Measurements from ENCODE around the gene FAM171A1. TPM values are rescaled to one million over a fixed set of nuclear protein-coding genes. Genes with fewer than 3 reads are reported as not detected.
"Not testable (repeated sequence)": the region's sequence is repeated elsewhere in the genome, so short reads cannot be mapped to it uniquely, and the experiment has no call there.

The FAM171A1 gene
- total RNA-seq, 1 experiment from 2014 or later: 26.3 TPM

GRCh38 chr10:15395935-15396334, 24.8 kb upstream of the FAM171A1 start:
- no peaks in the 10 kb centered on the region for H3K4me1 Mint-ChIP-seq (ENCODE audit: low read depth, unreplicated experiment)
- H3K4me3 Mint-ChIP-seq (ENCODE audit: unreplicated experiment): no peak overlapping the region
- no peak for DNase-seq
- no TSS peak for BruUV-seq (replicated peaks)
- no peak overlapping the region for H3K4me3 ChIP-seq (ENCODE audit: low read depth, low read length)
- no peaks in the 10 kb centered on the region for H3K36me3 ChIP-seq (ENCODE audit: control insufficient read depth, insufficient read depth, low read length)
- no peaks in the 10 kb centered on the region for H3K36me3 Mint-ChIP-seq (ENCODE audit: insufficient read depth, unreplicated experiment)
- POLR2A ChIA-PET: no interaction called here
- H3K27me3 Mint-ChIP-seq (ENCODE audit: insufficient read depth, unreplicated experiment): no peaks in the 10 kb centered on the region
- no peaks in the 10 kb centered on the region for H3K9me3 ChIP-seq
- H3K9me3 Mint-ChIP-seq (ENCODE audit: unreplicated experiment): no peaks in the 10 kb centered on the region
- TF ChIP-seq, protein P1, sequence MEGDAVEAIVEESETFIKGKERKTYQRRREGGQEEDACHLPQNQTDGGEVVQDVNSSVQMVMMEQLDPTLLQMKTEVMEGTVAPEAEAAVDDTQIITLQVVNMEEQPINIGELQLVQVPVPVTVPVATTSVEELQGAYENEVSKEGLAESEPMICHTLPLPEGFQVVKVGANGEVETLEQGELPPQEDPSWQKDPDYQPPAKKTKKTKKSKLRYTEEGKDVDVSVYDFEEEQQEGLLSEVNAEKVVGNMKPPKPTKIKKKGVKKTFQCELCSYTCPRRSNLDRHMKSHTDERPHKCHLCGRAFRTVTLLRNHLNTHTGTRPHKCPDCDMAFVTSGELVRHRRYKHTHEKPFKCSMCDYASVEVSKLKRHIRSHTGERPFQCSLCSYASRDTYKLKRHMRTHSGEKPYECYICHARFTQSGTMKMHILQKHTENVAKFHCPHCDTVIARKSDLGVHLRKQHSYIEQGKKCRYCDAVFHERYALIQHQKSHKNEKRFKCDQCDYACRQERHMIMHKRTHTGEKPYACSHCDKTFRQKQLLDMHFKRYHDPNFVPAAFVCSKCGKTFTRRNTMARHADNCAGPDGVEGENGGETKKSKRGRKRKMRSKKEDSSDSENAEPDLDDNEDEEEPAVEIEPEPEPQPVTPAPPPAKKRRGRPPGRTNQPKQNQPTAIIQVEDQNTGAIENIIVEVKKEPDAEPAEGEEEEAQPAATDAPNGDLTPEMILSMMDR (IDR thresholded peaks at IDR 0.05; ENCODE audit: insufficient read depth in 1 of 2, low read depth in 1 of 2, low read length in 1 of 2, severe bottlenecking in 1 of 2, unreplicated experiment in 1 of 2): no peak
- intact Hi-C loops (cut with micrococcal nuclease; ENCODE audit: unreplicated experiment): no loop called here
- H3K27me3 ChIP-seq (replicated peaks; ENCODE audit: control insufficient read depth, insufficient read depth, low read length): peaks cover 1% of the 10 kb centered on the region; the same call in 1 of the 2 replicates
- CTCF ChIA-PET: no interaction called here
- no peak overlapping the region for H3K27ac Mint-ChIP-seq (ENCODE audit: unreplicated experiment)
- no peaks in the 10 kb centered on the region for H3K4me1 ChIP-seq

- Mint-ChIP-seq H3K27me3 (ENCODE audit: insufficient read depth, unreplicated experiment) (no peaks in the 10 kb centered on the region), H3K9me3 (ENCODE audit: unreplicated experiment) (no peaks in the 10 kb centered on the region)
- POLR2A ChIA-PET: no interaction called here
These were observed 22.2 kb upstream of the FAM171A1 start for GRCh38 chr10:15393139-15393825.

GRCh38 chr10:15391491-15391890, 20.4 kb upstream of the FAM171A1 start:
- no peaks in the 10 kb centered on the region for H3K36me3 ChIP-seq (ENCODE audit: control insufficient read depth, insufficient read depth, low read length)
- Mint-ChIP-seq H3K36me3 (ENCODE audit: insufficient read depth, unreplicated experiment) (peaks cover 5% of the 10 kb centered on the region), H3K9me3 (ENCODE audit: unreplicated experiment) (no peaks in the 10 kb centered on the region), H3K27ac (ENCODE audit: unreplicated experiment) (no peak overlapping the region), H3K27me3 (ENCODE audit: insufficient read depth, unreplicated experiment) (no peaks in the 10 kb centered on the region), H3K4me3 (ENCODE audit: unreplicated experiment) (no peak overlapping the region), H3K4me1 (ENCODE audit: low read depth, unreplicated experiment) (no peaks in the 10 kb centered on the region)
- CTCF ChIA-PET: no interaction called here
- POLR2A ChIA-PET: no interaction called here
- H3K9me3 ChIP-seq: no peaks in the 10 kb centered on the region
- no peaks in the 10 kb centered on the region for H3K4me1 ChIP-seq
- no peak overlapping the region for H3K4me3 ChIP-seq (ENCODE audit: low read depth, low read length)
- no peak for DNase-seq
- intact Hi-C loops (cut with micrococcal nuclease; ENCODE audit: unreplicated experiment): no loop called here
- H3K27me3 ChIP-seq (replicated peaks; ENCODE audit: control insufficient read depth, insufficient read depth, low read length): peaks cover 1% of the 10 kb centered on the region; the same call in 1 of the 2 replicates
- BruUV-seq (replicated peaks): no TSS peak
- TF ChIP-seq, protein P1 (IDR thresholded peaks at IDR 0.05; ENCODE audit: insufficient read depth in 1 of 2, low read depth in 1 of 2, low read length in 1 of 2, severe bottlenecking in 1 of 2, unreplicated experiment in 1 of 2): no peak

More at GRCh38 chr10:15393139-15393825, 22.2 kb upstream of the FAM171A1 start:
- Histone ChIP-seq H3K27me3 (replicated peaks; ENCODE audit: control insufficient read depth, insufficient read depth, low read length) (peaks cover 1% of the 10 kb centered on the region; the same call in 1 of the 2 replicates), H3K4me1 (no peaks in the 10 kb centered on the region), H3K4me3 (ENCODE audit: low read depth, low read length) (no peak overlapping the region), H3K9me3 (no peaks in the 10 kb centered on the region), H3K36me3 (ENCODE audit: control insufficient read depth, insufficient read depth, low read length) (no peaks in the 10 kb centered on the region)
- Mint-ChIP-seq H3K4me3 (ENCODE audit: unreplicated experiment) (no peak overlapping the region), H3K36me3 (ENCODE audit: insufficient read depth, unreplicated experiment) (no peaks in the 10 kb centered on the region), H3K27ac (ENCODE audit: unreplicated experiment) (no peak overlapping the region), H3K4me1 (ENCODE audit: low read depth, unreplicated experiment) (no peaks in the 10 kb centered on the region)
- DNase-seq: no peak
- CTCF ChIA-PET: no interaction called here
- TF ChIP-seq, protein P1 (IDR thresholded peaks at IDR 0.05; ENCODE audit: insufficient read depth in 1 of 2, low read depth in 1 of 2, low read length in 1 of 2, severe bottlenecking in 1 of 2, unreplicated experiment in 1 of 2): no peak
- BruUV-seq (replicated peaks): no TSS peak
- intact Hi-C loops (cut with micrococcal nuclease; ENCODE audit: unreplicated experiment): no loop called here

DNA sequence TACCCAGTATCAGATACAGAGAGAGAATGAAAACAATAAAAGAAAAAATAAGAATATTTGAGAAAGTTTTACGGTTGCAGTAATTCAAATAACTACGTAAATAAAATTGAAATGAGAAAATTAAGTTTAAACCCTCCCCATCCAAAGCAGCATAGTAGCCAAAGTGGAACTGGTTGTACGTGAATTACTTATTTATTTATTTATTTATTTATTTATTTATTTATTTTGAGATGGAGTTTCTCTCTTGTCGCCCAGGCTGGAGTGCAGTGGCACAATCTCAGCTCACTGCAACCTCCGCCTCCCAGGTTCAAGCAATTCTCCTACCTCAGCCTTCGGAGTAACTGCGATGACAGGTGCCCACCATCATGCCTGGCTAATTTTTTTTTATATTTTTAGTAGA, 17.1 kb upstream of the FAM171A1 start:
- H3K4me1 ChIP-seq; H3K27me3 Mint-ChIP-seq (ENCODE audit: insufficient read depth, unreplicated experiment); H3K27me3 ChIP-seq (replicated peaks; ENCODE audit: control insufficient read depth, insufficient read depth, low read length); H3K9me3 ChIP-seq; POLR2A ChIA-PET; BruUV-seq (replicated peaks); H3K9me3 Mint-ChIP-seq (ENCODE audit: unreplicated experiment); H3K36me3 Mint-ChIP-seq (ENCODE audit: insufficient read depth, unreplicated experiment); H3K27ac Mint-ChIP-seq (ENCODE audit: unreplicated experiment); H3K4me3 ChIP-seq (ENCODE audit: low read depth, low read length); H3K4me3 Mint-ChIP-seq (ENCODE audit: unreplicated experiment); intact Hi-C loops (cut with micrococcal nuclease; ENCODE audit: unreplicated experiment); H3K4me1 Mint-ChIP-seq (ENCODE audit: low read depth, unreplicated experiment); DNase-seq; H3K36me3 ChIP-seq (ENCODE audit: control insufficient read depth, insufficient read depth, low read length): not testable (repeated sequence)
- CTCF ChIA-PET: interaction anchor here (0.5 kb wide), 1 partner anchor 417 kb away, joined by 3 read pairs; no protein-coding TSS in a partner anchor
